Stimulated activated naive CD8-positive, alpha-beta T cell treated with anti-CD3 and anti-CD28 coated beads, Interleukin-15, Interleukin-2, amounts not matched to agents 100 ng/mL and 50 ng/mL, for 24 hours (primary cell): ENCODE results near the gene THY1.

Source experiments
- H3K27ac Mint-ChIP-seq: one replicate; pipeline ENCODE4 v1.8.0; 2021; ENCODE audit warnings: mild to moderate bottlenecking, mixed read lengths
- H3K27me3 Mint-ChIP-seq: one replicate; pipeline ENCODE4 v1.8.0; 2021; ENCODE audit warnings: mixed read lengths
- H3K36me3 Mint-ChIP-seq: one replicate; pipeline ENCODE4 v1.8.0; 2021; ENCODE audit warnings: low read depth, mixed read lengths
- H3K4me1 Mint-ChIP-seq: one replicate; pipeline ENCODE4 v1.8.0; 2021; ENCODE audit warnings: low read depth, mixed read lengths
- H3K4me3 Mint-ChIP-seq: one replicate; pipeline ENCODE4 v1.8.0; 2021; ENCODE audit warnings: mild to moderate bottlenecking, mixed read lengths
- H3K9me3 Mint-ChIP-seq: one replicate; pipeline ENCODE4 v1.8.0; 2021; ENCODE audit warnings: mixed read lengths

The THY1 gene

DNA sequence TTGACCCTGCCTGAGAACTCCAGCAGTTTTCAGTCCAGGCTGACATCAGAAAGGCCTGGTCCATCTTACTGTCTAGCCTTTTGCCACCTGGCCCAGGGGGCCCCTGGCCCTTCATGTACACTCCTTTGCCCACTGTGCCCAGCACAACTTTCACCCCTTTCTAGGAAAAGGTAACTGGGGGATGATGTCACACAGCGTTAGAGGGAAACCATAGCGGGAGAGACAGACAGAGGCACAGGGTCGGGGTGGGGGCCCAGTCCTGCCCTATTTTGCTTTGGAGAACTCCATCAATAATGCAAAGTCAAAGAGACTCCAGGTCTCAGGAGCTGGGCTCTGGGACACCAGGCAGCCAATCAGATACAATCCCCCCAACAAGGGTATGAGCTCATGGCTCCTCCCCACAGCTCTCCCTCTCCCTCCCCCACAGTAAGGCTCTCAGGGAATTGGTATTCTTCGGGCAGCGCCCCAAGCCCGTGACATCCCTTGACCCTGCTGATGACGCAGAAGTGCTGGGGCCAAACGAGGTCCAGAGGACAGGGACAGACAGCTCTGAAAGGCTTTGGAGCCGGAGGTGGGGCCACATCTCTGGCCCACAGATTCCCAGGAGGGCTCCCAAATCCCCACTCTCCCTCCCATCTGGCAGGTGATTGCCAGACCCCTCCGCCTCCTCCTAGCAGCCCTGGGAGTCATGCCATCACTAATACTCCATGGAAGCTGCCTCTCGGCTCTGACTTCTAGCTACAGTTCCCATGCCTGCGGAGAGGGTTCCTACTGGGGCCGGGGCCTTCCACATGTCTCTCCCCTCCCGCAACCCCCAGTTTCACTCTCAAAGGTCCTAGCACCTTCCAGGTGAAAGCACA lies 47.4 kb downstream of the THY1 start:
- Mint-ChIP-seq H3K4me3 (no peak overlapping the region), H3K36me3 (no peaks in the 10 kb centered on the region), H3K27me3 (peaks cover 9% of the 10 kb centered on the region), H3K4me1 (no peaks in the 10 kb centered on the region), H3K27ac (no peak overlapping the region), H3K9me3 (no peaks in the 10 kb centered on the region)

DNA sequence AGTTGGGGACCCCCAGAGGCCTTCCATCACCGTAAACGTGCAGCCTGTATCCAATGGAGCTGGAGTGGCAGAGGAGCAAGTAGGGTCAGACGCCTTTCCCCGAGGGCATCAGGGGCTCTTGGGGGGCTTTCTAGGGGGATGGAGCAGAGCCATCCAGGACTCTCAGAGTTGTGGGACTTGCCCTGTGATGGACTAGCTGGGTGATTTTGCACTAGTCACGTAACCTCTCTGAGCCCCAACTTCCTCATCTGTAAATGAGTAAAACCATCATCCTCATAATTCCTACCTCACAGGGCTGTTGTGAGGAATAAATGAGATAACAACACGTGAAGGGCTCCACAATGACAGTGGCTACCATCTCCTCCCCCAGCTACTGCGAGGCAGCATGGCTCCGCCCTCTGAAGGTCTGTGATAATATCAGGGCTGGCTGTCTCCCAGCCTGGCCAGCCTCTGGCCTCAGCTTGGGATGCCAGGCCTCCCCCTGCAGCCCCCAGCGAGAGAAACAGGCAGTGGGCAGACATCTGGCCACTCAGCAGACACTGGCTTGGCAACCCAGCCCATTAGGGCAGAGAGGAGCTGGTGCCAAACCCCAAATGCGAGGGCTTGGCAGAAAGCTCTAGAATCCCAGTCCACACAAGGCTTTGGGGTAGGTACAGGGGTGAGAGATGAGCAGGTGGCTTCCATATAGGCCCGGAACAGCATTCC lies 48.2 kb downstream of the THY1 start:
- Mint-ChIP-seq H3K4me3 (no peak overlapping the region), H3K27me3 (peaks cover 14% of the 10 kb centered on the region), H3K4me1 (no peaks in the 10 kb centered on the region), H3K27ac (no peak overlapping the region), H3K36me3 (no peaks in the 10 kb centered on the region), H3K9me3 (no peaks in the 10 kb centered on the region)

DNA sequence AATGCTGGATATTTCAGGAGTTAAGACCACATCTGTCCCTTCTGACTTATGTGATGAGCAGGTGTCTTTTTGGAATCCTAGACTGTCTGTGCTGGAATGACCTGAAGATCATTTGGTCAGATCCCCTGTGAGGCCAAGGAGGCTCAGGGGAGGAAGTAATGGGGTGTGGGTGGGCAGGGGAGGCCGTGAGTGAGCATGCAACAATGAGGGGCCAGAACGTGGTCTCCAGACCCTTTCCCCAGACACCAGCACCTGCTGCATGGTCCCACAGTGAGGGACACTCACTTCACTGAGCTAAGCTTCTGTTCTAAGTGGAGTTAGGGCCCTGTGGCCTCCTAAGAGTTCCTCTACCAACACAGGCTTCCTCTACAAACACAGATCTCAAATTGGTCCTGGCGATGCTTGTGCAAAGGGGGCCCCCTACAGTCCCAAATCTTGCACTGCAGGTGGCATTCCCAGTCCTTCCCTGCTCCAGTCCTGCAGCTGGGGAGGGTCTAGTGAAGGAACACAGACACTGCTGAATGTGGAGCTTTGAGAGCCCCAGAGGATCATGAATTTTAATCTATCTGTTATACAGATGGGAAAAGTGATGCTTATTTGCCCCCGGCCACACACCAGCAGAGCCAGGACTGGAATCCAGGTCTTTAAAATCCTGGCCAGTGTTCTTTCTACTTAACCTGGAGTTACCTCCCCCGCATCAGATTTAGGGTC lies 48.9 kb downstream of the THY1 start:
- H3K9me3 Mint-ChIP-seq = no peaks in the 10 kb centered on the region
- H3K27me3 Mint-ChIP-seq = peaks cover 19% of the 10 kb centered on the region
- H3K4me1 Mint-ChIP-seq = no peaks in the 10 kb centered on the region
- H3K27ac Mint-ChIP-seq = no peak overlapping the region
- no peak overlapping the region for H3K4me3 Mint-ChIP-seq
- no peaks in the 10 kb centered on the region for H3K36me3 Mint-ChIP-seq

DNA sequence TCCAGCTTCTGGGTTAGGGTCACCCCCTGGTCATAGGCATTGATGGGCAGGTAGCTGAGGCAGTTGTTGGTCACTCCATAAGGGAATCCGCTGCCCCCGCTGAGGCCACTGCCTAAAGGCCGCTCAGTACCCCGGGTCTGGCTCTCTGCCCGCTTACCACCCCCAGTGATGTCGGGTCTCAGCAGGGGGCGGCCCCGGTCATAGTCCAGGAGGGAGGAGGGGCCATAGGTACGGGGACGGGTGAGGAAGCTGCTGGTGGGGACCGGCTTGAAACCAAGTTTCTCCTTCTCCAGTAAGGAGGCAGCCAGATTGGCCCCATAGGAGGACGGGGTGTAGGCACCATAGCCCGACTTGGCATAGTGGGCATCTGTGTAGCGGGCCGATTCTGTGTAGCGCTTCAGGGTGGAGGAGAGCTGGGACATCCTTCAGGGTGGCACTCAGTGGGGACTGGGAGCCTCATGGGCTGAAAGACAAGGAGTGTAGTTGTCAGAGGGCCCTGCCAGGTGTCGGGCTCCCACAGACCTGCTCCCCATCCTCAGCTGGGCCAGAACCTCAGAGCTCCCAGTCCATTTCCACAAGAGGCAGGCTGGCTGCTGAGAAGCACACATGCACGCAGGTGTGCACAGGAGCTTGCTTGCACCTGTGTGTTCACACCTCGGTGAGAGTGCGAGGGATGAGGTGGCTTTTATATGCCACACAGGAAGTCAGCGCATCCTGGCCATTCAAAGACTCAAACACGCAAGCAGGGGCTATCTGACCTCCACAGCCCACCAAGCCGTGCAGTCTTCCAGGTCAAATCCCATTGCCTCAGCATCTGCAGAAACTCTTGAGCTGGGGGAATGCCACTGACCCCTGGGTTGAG lies 49.7 kb downstream of the THY1 start:
- no peaks in the 10 kb centered on the region for H3K9me3 Mint-ChIP-seq
- H3K36me3 Mint-ChIP-seq = no peaks in the 10 kb centered on the region
- no peaks in the 10 kb centered on the region for H3K4me1 Mint-ChIP-seq
- H3K27ac Mint-ChIP-seq = no peak overlapping the region
- H3K4me3 Mint-ChIP-seq = no peak overlapping the region
- peaks cover 19% of the 10 kb centered on the region for H3K27me3 Mint-ChIP-seq

DNA sequence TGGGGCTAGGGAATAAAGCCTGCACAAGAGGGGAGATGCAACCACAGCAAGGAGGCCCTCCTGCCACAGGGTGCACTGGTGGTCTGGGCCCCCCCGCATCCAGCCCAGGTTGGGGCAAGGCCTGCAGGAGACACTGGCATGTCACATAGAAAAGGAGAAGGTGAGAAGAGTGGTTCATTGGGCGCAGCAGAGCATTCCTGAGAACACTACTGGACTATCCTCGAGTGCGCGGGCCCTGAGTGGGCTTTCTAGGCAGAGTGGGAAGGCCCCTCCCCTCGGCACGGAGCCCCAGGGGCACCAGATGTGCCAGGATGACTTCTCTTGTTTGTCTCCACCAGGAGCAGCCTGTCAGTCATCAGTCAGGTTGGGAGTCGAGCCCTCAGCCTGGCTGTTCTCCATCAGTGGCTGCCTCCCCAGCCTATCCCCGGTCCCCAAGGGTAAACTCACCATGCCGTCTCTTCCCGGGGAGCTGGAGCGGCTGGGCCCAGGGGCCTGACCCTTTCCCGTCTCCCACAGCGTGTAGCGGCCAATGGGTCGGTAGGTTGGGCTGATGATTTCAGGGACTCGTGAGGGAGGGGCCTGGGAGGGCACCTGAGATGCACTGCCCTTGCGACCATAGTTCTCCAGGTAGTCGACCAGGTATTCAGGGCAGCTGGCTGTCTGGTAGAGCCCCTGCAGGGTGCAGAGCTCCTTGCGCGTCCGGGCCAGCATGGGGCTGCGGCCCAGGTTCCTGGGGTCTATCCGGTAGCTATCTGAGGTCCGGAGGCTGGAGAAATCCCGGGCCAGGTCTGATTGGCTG lies 50.5 kb downstream of the THY1 start:
- H3K27me3 Mint-ChIP-seq = peaks cover 19% of the 10 kb centered on the region
- no peaks in the 10 kb centered on the region for H3K9me3 Mint-ChIP-seq
- no peaks in the 10 kb centered on the region for H3K4me1 Mint-ChIP-seq
- H3K4me3 Mint-ChIP-seq = no peak overlapping the region
- no peak overlapping the region for H3K27ac Mint-ChIP-seq
- no peaks in the 10 kb centered on the region for H3K36me3 Mint-ChIP-seq

DNA sequence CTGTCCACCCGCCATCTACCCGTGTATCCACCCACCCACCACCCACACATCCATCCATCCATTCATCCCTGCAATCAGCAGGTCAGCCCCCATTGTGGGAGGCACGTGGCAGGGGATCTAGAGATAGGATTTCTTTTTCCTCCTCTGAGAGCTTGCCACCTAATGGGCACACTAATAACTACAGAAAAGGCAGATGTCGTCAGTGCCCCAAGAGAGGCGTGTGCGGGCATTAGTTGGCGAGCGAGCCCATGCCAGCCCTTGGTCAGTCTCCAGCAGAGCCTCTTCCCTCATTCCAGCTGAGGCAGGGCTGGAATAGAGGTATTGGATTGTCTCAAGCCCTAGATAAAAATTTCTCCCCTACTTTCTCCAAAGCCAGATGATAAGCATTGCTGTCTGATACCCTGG lies 51.2 kb downstream of the THY1 start:
- Mint-ChIP-seq H3K27ac (no peak overlapping the region), H3K27me3 (peaks cover 25% of the 10 kb centered on the region), H3K4me3 (no peak overlapping the region), H3K9me3 (no peaks in the 10 kb centered on the region), H3K4me1 (no peaks in the 10 kb centered on the region), H3K36me3 (no peaks in the 10 kb centered on the region)

DNA sequence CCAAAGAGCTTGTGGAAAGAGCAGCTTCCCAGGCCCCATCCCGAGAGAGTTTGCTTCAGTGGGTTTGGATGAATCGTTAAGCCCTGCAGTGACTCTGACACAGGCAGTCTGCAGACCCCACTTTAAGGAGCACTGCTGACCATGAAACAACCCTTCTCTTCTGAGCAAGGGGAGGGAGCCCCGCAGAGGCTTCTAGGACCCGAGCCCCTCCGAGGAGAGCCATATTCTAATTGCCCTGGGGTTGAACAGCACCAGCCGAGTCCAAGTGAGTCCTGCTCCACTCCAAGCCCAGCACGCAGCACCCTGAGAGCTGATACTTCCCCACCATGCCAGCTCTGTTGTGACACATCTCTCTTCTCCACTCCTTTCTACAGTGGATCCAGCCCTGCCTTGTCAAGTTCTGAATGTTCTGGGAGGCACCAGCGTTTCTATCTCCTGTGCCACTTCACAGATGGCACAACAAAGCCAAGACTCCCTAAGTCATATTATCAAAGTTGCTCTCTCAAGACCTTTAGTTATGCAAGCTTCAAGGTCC lies 51.8 kb downstream of the THY1 start:
- no peaks in the 10 kb centered on the region for H3K4me1 Mint-ChIP-seq
- no peak overlapping the region for H3K4me3 Mint-ChIP-seq
- peaks cover 31% of the 10 kb centered on the region for H3K27me3 Mint-ChIP-seq
- no peak overlapping the region for H3K27ac Mint-ChIP-seq
- H3K36me3 Mint-ChIP-seq = no peaks in the 10 kb centered on the region
- H3K9me3 Mint-ChIP-seq = no peaks in the 10 kb centered on the region

DNA sequence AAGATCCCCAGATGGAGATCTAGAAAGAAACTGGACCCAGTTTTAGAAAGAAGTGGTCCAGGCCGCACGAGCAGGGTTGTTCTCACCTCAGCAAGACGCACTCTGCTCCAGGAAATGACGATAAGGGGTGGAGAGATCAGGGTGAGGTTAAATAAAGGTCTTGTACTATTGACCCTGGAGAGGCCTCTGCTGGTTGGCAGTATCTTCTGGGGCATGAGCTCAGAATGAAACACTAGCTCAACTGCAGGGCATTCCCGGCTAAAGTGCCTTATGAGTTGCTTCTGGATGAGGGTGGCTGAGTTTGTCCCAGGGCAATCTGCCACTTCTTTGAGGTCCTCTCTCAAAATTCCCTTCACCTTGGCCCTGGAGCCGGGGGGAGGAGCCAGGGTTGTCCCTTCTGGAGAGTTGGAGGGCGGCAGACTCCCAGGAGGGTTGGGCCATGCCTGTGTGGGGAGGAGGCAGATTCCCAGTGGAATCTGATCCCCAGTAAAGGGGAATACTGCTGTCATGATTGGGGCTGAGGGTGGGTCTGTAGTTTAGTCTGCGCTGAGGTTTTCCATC lies 52.4 kb downstream of the THY1 start:
- no peaks in the 10 kb centered on the region for H3K9me3 Mint-ChIP-seq
- no peak overlapping the region for H3K4me3 Mint-ChIP-seq

DNA sequence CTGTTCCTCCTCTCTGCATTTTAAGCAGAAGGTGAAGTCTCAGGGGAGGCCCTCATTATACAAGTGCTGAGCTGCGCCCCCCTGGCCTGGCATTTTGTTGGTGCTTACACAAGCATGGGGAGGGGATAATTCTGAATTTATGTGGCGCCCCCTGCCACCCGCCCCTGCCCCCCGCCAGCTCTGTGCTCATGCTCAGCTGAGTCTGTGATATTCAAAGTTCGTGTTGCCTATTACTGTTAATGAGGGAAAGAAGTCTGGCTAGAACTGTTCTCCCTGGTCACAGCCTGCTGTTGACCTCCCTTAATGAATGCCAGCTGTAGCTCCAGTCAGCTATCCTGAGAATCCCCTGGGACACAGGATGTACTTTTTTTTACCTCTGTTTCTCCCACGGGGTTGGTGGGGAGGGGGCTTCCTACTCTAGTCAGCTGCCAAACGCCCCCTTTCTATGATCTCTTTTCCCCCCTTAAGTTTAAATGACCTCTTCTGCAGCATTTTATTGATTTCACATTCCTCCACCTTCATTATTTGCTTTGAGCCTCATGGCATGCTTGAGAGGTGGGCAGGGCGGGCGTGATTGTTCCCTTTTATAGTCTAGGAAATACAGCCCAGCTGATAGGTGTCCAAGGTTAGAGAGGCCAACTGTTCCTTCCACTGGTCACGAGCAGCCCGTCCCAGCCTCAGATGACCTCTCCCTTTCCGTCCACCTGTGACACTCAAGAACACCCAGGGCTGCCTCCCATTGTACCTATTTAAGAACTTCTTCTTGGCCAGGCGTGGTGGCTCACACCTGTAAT lies 53.6 kb downstream of the THY1 start:
- Mint-ChIP-seq H3K27me3 (peaks cover 47% of the 10 kb centered on the region), H3K36me3 (no peaks in the 10 kb centered on the region), H3K4me1 (peaks cover 3% of the 10 kb centered on the region), H3K9me3 (no peaks in the 10 kb centered on the region), H3K4me3 (no peak overlapping the region), H3K27ac (no peak overlapping the region)

More for the DNA sequence above, 52.4 kb downstream of the THY1 start:
- Mint-ChIP-seq H3K36me3 (no peaks in the 10 kb centered on the region), H3K27me3 (peaks cover 34% of the 10 kb centered on the region), H3K27ac (no peak overlapping the region), H3K4me1 (no peaks in the 10 kb centered on the region)

DNA sequence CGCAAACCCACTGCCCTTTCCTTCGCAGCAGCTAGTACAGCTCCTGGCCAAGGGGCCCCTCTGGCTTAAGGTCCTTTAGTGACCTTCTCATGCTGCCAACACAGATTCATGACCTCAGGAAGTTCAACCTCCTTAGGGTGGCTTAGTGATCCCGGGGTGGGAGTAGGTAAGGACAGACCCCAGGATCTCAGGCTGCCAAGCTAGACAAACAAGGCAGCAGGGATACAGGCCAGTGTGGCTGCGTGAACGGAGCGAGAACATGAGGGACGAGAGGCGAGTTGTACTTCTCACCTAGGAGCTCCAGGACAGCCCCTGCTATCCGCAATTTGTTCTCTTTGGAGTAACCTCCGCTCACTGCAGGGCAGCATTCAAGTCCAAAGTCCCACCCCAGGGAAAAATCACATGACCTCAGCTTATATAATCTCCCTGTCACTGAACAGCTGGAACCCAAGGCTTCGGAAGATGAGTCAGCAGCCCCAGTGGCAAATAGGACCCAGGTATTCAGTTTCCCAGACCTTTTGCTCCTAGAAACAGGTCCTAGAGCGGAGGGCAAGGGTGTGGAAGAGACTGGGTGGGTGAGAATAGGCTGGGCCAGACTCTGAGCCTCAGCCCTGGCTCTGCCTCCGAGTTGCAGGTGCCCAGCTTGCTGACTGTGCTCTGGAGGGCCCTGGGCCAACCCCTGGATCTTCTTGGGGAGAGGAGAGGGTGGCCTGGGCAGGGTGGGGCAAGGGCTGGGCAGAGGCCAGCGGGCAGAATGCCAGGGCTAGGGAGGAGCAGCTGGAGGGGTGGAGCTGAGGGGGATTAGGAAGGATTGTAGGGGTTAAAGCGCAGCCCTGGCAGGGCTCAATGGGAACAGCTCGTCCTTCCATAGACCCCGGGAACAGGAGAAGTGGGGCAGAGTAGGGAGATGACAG lies 54.6 kb downstream of the THY1 start:
- Mint-ChIP-seq H3K4me1 (peaks cover 4% of the 10 kb centered on the region), H3K27ac (no peak overlapping the region), H3K27me3 (peaks cover 48% of the 10 kb centered on the region), H3K36me3 (no peaks in the 10 kb centered on the region), H3K9me3 (no peaks in the 10 kb centered on the region), H3K4me3 (no peak overlapping the region)

DNA sequence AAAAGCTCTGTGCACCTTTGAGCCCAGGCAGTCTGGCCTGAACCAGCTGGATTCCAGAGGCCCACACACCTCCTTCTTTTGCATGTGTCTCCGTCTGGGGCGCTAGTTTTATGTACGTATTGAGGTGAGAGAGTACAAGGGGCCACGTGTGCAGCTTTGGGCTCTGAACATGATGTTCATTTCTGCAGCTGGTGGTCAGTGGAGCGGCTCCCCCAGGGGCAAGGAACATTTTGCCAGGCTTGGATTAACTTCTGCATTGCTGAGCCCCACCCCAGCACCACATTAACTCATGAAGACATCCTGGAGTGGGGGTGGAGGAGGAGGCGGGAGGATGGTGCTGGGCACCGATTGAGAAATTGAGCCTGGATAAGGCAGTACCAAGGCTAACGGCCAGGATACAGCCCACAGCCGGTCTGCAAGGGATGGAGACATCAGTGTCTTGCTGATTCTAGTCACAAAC lies 55.3 kb downstream of the THY1 start:
- peaks cover 52% of the 10 kb centered on the region for H3K27me3 Mint-ChIP-seq
- H3K9me3 Mint-ChIP-seq = no peaks in the 10 kb centered on the region
- no peak overlapping the region for H3K27ac Mint-ChIP-seq
- no peak overlapping the region for H3K4me3 Mint-ChIP-seq
- H3K36me3 Mint-ChIP-seq = no peaks in the 10 kb centered on the region
- H3K4me1 Mint-ChIP-seq = peaks cover 7% of the 10 kb centered on the region
